GM21528 (cell line): ENCODE results near the gene PRKN.
A peak's percentile ranks its signal among the peaks of the same experiment; 100 is the strongest.

Experiments used
- ATAC-seq: cut with Tn5 transposase; IDR thresholded peaks from one replicate; pipeline ENCODE4 v1.9.1; 2021; ENCODE audit warnings: mild to moderate bottlenecking, moderate library complexity; ENCODE audit not compliant: unreplicated experiment, low FRiP score

Gene PRKN

DNA sequence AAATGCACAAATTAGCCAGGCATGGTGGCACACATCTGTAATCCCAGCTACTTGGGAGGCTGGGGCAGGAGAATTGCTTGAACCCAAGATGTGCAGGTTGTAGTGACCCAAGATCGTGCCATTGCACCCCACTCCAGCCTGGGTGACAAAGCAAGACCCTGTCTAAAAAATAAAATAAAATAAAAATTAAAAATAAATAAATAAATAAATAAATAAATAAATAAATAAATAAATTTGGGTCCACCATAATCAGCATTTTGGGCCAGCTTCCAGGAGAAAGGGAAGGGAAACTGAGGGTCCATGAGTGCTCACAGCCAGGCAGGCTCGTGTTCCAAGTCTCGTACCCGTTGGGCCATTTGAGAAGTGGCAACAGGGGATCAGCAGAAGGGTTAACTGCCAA is 1322.1 kb downstream of the PRKN start:
- no peak for ATAC-seq

DNA sequence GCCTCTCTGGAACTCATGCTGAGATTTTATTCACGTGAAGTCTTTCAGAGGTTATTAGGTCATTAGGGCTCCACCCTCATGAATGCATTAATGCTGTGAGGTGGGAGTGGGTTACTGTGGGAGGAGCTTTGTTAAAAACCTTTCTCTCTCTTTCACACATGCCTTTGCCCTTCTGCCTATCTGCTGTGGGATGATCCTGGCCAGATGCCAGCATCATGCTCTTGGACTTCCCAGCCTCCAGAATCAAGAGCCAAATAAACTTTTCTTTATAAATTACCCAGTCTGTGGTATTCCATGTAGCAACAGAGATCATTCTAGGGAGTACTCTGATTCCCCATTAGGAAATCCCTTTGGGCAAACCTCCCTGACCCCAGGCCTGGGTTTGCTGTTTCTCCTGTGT is 1323.8 kb downstream of the PRKN start:
- no peak for ATAC-seq

- ATAC-seq: no peak
Measured at GRCh38 chr6:161401587-161402309, 1325.8 kb downstream of the PRKN start.

DNA sequence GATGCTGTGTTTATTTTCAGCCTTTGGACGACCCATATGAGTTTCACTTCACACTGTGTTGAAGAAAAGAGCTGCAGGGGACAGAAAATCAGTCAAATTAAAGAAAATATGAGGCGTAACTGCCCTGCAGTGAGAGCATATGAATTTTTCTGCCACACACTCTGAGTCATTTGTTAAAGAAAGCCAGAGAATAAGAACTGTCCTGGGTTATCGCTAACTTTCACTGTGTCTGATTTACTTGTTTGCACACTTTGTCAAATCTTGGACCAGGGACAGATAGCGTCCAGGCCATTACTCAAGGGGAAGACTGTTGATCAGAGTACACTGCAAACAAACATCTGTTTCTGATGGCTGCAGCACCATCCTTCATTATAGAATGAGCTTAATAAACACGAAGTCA is 1326.9 kb downstream of the PRKN start:
- ATAC-seq: no peak

DNA sequence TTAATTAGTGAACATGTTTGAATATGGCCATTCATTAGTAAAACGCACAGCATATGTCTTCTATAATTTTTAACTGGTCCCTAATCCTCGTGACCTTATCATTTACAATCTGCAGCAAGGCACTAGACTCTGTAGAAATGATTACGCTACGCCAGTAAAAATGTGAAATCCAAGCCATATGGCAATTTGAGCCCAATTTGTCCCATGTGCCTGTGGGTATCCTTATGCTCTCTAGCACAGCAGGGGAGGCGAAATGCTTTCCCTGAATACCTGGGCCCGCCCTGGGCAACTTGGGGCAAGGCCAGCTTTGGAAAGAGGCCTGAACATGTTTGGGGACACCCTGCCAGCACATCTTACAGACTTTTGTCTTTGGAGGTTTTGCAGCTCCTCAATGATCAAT is 1331.0 kb downstream of the PRKN start:
- ATAC-seq: no peak

GRCh38 chr6:161395716-161396231 is 1331.8 kb downstream of the PRKN start:
- no peak for ATAC-seq

DNA sequence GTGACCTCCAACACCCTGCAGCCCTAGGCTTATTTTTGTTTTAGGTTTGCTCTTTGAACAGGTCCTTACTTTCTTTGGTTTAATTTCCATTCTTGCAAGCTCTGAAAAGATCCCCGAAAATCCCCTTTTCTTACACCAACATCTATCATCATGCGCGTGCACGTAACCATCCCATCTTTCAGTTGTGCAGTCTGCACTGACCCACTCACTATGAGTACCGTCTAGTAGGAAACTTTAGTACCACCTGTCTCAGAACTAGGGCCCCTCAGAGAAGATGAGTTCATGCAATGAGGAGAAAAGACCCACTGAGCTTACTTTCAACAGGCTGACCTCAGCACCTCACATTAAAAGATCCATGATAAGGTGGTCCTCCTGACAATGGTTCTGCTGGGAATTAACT is 1333.1 kb downstream of the PRKN start:
- no peak for ATAC-seq

GRCh38 chr6:161393839-161394364 is 1333.7 kb downstream of the PRKN start:
- ATAC-seq: peak; percentile 100

GRCh38 chr6:161393292-161393691 is 1334.3 kb downstream of the PRKN start:
- ATAC-seq: no peak

- no peak for ATAC-seq
Measured at GRCh38 chr6:161389756-161390155, 1337.8 kb downstream of the PRKN start.

DNA sequence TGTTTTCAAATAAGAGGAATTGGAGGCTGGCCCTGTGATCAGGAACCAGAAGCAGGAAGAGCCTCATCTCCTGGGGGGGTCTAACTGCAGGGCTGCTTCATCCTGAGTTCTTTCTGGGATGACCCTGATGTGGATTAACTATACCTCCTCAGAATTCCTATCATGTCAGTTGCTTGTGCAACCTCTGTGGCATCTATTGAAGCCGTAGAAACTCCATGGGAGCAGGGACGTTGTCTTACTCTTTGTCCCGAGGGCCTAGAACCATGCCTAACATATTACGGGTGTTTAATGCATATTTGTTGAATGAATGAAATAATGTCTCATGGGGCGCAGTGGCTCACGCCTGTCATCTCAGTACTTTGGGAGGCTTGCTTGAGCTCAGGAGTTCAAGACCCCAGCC is 1343.6 kb downstream of the PRKN start:
- ATAC-seq: no peak

GRCh38 chr6:161379834-161380582 is 1347.6 kb downstream of the PRKN start:
- ATAC-seq: no peak

DNA sequence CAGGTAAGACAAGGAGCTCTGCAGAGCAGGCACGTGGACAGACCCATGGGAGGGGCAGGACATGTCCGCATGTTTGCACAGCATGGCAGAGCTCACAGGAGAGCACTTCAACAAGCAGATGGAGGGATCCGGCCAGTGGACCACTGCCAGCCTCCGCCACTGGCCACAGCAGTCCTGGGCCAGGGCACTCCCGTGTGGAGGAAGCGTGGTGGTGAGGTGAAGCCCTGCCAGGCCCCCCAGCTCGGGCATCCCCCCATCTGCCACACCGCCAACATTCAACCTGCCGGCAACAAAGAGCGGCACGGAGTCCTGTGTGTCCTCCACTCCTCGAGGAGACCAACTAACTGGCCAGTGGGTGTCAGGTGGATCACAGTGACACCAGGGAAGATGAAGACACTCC is 1349.5 kb downstream of the PRKN start:
- ATAC-seq: no peak

DNA sequence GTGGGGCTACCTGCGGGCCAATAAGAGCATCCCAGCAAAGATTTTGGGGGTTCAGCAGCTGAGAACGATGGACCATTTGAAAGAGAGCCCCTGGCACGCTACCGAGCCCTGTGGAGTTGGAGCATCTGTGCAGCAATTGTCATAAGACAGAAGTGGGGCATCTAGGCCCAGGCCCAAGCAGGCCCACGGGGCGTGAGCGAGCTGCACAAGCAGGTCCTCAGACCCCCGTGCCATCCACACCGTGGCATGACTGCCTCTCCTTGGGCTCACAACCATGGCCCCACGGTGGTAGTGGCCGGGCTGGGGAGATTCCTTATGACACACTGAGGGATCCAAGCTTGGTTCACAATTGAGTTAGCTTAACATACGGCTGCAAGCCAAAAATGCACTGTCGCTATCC is 1350.5 kb downstream of the PRKN start:
- no peak for ATAC-seq

- ATAC-seq: no peak
Measured at GRCh38 chr6:161376367-161376766, 1351.2 kb downstream of the PRKN start.

DNA sequence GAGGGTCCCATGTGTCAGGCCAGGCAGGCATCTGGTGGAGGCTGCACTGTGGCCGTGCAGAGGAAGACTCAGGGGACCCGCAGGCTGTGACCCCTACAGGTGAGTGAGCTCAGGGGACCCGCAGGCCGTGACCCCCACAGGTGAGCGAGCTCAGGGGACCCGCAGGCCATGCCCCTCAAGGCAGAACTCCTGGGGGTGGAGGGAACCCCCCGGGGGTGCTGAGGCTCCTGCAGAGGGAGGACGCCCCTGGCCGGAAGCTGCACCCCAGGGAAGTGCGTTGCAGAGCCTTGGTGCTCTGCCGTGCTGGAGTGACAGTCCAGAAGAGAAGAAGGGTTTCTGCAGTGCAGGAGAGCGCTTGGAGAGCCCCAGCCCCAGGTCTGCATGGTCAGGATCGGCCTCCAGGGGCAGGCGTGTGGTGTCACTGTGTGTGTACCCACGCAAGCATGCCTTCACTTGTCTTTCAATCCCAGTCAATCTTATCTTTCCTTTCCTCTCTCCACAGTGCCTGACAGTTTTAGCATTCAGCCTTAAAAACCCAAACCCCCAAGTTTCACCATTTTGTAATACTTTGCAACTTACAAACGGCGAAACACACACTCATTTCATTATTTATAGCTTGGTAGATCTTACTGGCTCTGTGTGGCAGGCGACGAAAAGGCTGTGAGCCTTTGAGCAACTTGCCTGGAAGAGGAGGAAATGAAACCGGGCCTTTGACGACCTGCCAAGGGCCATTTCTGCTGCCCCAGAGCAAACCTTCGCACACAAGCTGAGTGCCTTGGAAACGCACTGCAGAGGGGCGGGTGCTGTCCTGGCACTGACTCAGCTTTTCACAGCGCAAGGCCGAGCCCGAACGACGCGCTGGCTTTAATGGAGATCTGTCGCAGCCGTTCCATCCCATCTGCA is 1352.3 kb downstream of the PRKN start:
- ATAC-seq: no peak

- peak; percentile 53 for ATAC-seq
Measured at GRCh38 chr6:161373905-161374451, 1353.6 kb downstream of the PRKN start.

GRCh38 chr6:161372422-161372793 is 1355.2 kb downstream of the PRKN start:
- no peak for ATAC-seq

DNA sequence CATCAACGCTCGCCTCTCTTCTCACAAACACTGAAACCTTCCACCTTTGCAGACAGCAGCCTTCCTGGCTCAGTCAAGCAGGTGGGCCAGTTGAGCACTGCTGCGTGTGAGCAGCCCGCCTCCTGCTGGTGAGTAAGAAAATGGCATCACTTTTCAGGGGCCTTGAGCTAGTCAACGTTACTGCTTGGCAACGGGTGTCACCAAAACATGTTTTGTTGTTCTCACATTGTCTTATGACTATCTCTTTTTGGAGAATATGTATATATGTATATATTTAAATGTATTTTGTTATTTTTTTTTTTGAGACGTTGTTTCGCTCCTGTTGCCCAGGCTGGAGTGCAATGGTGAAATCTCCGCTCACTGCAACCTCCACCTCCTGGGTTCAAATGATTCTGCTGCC is 1356.7 kb downstream of the PRKN start:
- ATAC-seq: peak; percentile 91

DNA sequence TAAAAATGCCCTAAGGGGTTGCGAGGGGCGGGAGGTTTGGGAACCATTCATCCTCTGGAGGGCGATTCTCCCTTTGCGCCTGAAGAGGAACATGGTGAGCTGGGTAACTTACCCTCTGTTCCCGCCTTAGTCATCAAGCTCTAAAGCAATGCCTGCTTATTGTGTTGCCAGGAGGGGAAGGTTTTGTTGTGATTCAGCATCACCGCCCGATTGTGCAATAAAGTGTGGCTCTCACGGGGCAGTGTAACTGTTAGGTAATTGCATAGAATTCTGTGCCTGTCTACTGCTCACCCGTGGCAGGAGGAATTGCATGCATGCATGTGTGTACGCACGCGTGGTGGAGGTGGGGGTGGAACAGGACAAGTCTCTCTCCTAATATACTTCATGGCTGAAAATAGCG is 1358.2 kb downstream of the PRKN start:
- ATAC-seq: no peak
